GM12878 (cell line): Measurements from ENCODE around the gene NOP9. TPM values are rescaled to one million over a fixed set of nuclear protein-coding genes. Genes with fewer than 3 reads are reported as not detected.

Experiments
- ATAC-seq: fragments of 200-7000 bp; cut with Tn5 transposase; 3 replicates; pipeline ENCODE4 v1.9.1; 2020; ENCODE audit warnings: mild to moderate bottlenecking, moderate library complexity
- BruUV-seq: library from RNA; stranded (reverse); fragments of 400-500 nt; replicated peaks from 2 replicates; lab custom pipeline; 2021; lab: Mats Ljungman, UMichigan
- CTCF ChIA-PET: fragments of 300-600 bp; sonication (Branson Sonifier 250); formaldehyde crosslinking; extraction: SDS; loops from one replicate; lab custom pipeline; 2021; ENCODE audit warnings: inconsistent platforms; lab: Yijun Ruan, JAX
- POLR2A ChIA-PET: fragments of 350-600 bp; formaldehyde crosslinking; extraction: SDS; loops from one replicate; lab custom pipeline; 2021; ENCODE audit warnings: inconsistent platforms; lab: Charles Lee
- RAD21 ChIA-PET: fragments of 300-600 bp; sonication (Branson Sonifier 250); formaldehyde crosslinking; loops from one replicate; lab custom pipeline; 2023; ENCODE audit warnings: antibody characterized with exemption; ENCODE audit not compliant: unreplicated experiment; lab: Charles Lee
- SMC1A ChIA-PET: fragments of 300-600 bp; sonication (Branson Sonifier 250); formaldehyde crosslinking; loops from one replicate; lab custom pipeline; 2023; ENCODE audit not compliant: unreplicated experiment, uncharacterized antibody; lab: Charles Lee
- DNase-seq: peaks from one replicate; pipeline ENCODE4 v3.0.0-alpha.2; 2011; ENCODE audit warnings: low read depth, low spot score
- FAIRE-seq: peaks from 3 replicates; lab custom pipeline; 2011; peaks lifted over from hg19 to GRCh38; lab: Jason Lieb, UNC
- H2AFZ ChIP-seq: 2 replicates; pipeline ENCODE4 v1.6.0; 2011; ENCODE audit warnings: low read depth, low read length, control low read depth; ENCODE audit not compliant: control insufficient read depth
- H3K27ac ChIP-seq: 2 replicates; pipeline ENCODE4 v1.5.1; 2011; ENCODE audit warnings: control low read depth; ENCODE audit not compliant: control insufficient read depth, insufficient read depth
- H3K27me3 ChIP-seq, 2 experiments: replicated peaks in 1 of 2; 2 replicates each; pipeline versions ENCODE4 v1.6.0 to v1.6.1; 2011; ENCODE audit warnings: low read length in 1 of 2; ENCODE audit not compliant: control insufficient read depth in 2 of 2, insufficient read depth in 2 of 2
- H3K36me3 ChIP-seq, 2 experiments: 2 replicates each; pipeline ENCODE4 v1.5.1; 2011; ENCODE audit warnings: low read length in 1 of 2; ENCODE audit not compliant: control insufficient read depth in 2 of 2, insufficient read depth in 2 of 2
- H3K4me1 ChIP-seq: 2 replicates; pipeline ENCODE4 v1.6.1; 2011; ENCODE audit warnings: mild to moderate bottlenecking, low read length, moderate library complexity, mixed read lengths; ENCODE audit not compliant: control insufficient read depth, insufficient read depth
- H3K4me2 ChIP-seq: 2 replicates; pipeline ENCODE4 v1.6.0; 2011; ENCODE audit warnings: control low read depth; ENCODE audit not compliant: control insufficient read depth, insufficient read depth
- H3K4me3 ChIP-seq: fragments of 200-600 bp; sonication (generic); 2 replicates; pipeline ENCODE4 v1.5.1; 2016
- H3K79me2 ChIP-seq: 2 replicates; pipeline ENCODE4 v1.6.0; 2011; ENCODE audit warnings: low read length; ENCODE audit not compliant: control insufficient read depth, insufficient read depth
- H3K9ac ChIP-seq: 2 replicates; pipeline ENCODE4 v1.8.0; 2011; ENCODE audit warnings: low read length, control low read depth, mixed read lengths; ENCODE audit not compliant: control insufficient read depth, insufficient read depth
- H3K9me3 ChIP-seq: replicated peaks from 3 replicates; pipeline ENCODE4 v1.5.1; 2011; ENCODE audit warnings: mild to moderate bottlenecking, low read length; ENCODE audit not compliant: control insufficient read depth, insufficient read depth
- H4K20me1 ChIP-seq: 2 replicates; pipeline ENCODE4 v1.6.0; 2011; ENCODE audit not compliant: control insufficient read depth, insufficient read depth
- BMI1 ChIP-seq: fragments of 450-650 bp; IDR thresholded peaks from 2 replicates; pipeline ENCODE4 v1.6.1; 2016; ENCODE audit warnings: mild to moderate bottlenecking, moderate library complexity, borderline replicate concordance
- CBFB ChIP-seq: IDR thresholded peaks from 2 replicates; pipeline ENCODE4 v1.6.1; 2016; ENCODE audit warnings: antibody characterized with exemption, low read depth
- CREB1 ChIP-seq: IDR thresholded peaks from 2 replicates; pipeline ENCODE4 v1.6.1; 2012; ENCODE audit warnings: low read depth, mild to moderate bottlenecking, inconsistent platforms
- LARP7 ChIP-seq: fragments of 450-650 bp; IDR thresholded peaks from 2 replicates; pipeline ENCODE4 v1.6.1; 2017; ENCODE audit warnings: mild to moderate bottlenecking
- MAX ChIP-seq: IDR thresholded peaks from 2 replicates; pipeline ENCODE4 v1.6.1; 2012; ENCODE audit warnings: low read depth, low read length, improper control_type of control experiment
- NBN ChIP-seq: fragments of 450-650 bp; IDR thresholded peaks from 2 replicates; pipeline ENCODE4 v1.6.1; 2016
- SREBF1 ChIP-seq: IDR thresholded peaks from 2 replicates; pipeline ENCODE4 v1.6.1; 2012; ENCODE audit warnings: mild to moderate bottlenecking, low read length
- USF1 ChIP-seq: IDR thresholded peaks from 2 replicates; pipeline ENCODE4 v1.6.1; 2011; ENCODE audit warnings: borderline replicate concordance, low read depth, mild to moderate bottlenecking, moderate library complexity, mixed read lengths, low read length; ENCODE audit not compliant: insufficient read depth; ENCODE audit errors: extremely low read length
- ZNF207 ChIP-seq: fragments of 450-650 bp; IDR thresholded peaks from 2 replicates; pipeline ENCODE4 v1.6.1; 2014; ENCODE audit warnings: antibody characterized with exemption, mild to moderate bottlenecking, borderline replicate concordance
- WGBS: methylation state at CpG from one replicate; pipeline ENCODE4 v1.1.6; 2016; ENCODE audit warnings: low lambda C conversion rate; ENCODE audit not compliant: insufficient replicate concordance, insufficient coverage; ENCODE audit errors: missing lambda C conversion rate; 5-methylcytosine and 5-hydroxymethylcytosine counted together
- in situ Hi-C: fragments of 300-500 bp; cut with MboI; formaldehyde crosslinking; loops from 9 replicates; pipeline ENCODE4 v1.14.3; 2018; ENCODE audit warnings: mixed read lengths
- intact Hi-C: fragments of 100-400 bp; cut with micrococcal nuclease; formaldehyde crosslinking; loops from one replicate; pipeline ENCODE4 v1.14.2; 2022; ENCODE audit not compliant: unreplicated experiment
- polyA plus RNA-seq, 11 experiments: library from polyadenylated mRNA; depleted of rRNA in 4 of 11; unstranded in 6 of 11; stranded (reverse) in 5 of 11; fragments of >200 nt; fragmentation: Nextera tagmentation in 4 of 11; fragmentation: Illumina TruSeq in 1 of 11; extraction: Ambion mirVana in 4 of 11; extraction: Trizol in 1 of 11; gene quantifications; 1 replicate in 1 of 11; 2 replicates in 10 of 11; pipeline versions ENCODE4 v1.2.1 to v1.2.3, GENCODE V29; 2011 to 2016; ENCODE audit warnings: inconsistent platforms in 2 of 11, missing spikeins in 2 of 11, low read depth in 1 of 11
- total RNA-seq, 4 experiments: library from RNA; depleted of rRNA in 3 of 4; stranded (reverse); fragments of >200 nt in 3 of 4; fragmentation: Illumina TruSeq in 1 of 4; extraction: Trizol in 1 of 4; gene quantifications; 2 replicates each; pipeline versions ENCODE4 v1.2.1 to v1.2.3, GENCODE V29; 2013 to 2021

Gene NOP9
- total and polyA plus RNA-seq, 10 of the 15 experiments (the other 5 are each of a cell fraction or from before 2014, with no cell fraction given): 2.4 to 43.9 (median 20.3) TPM

- Histone ChIP-seq H4K20me1 (no peaks in the 10 kb centered on the region), H3K9me3 (no peaks in the 10 kb centered on the region), H3K27ac (no peak overlapping the region), H3K9ac (no peak overlapping the region), H3K4me3 (no peak overlapping the region), H3K4me2 (no peak overlapping the region), H3K79me2 (no peaks in the 10 kb centered on the region), H3K27me3 (no peaks in the 10 kb centered on the region), H3K36me3 (peaks cover 0 to 3% of the 10 kb centered on the region in 2 experiments; a peak in 2 of 4 replicates)
- in situ Hi-C loops: no loop called here
- BruUV-seq: no TSS peak
- 88% methylated on average over 9 of the region's 9 CpGs for WGBS
- no peak for FAIRE-seq
- ATAC-seq: no peak
- ChIA-PET RAD21 (no interaction called here), POLR2A (no interaction called here)
- intact Hi-C loops: no loop called here
- TF ChIP-seq LARP7 (no peak), BMI1 (no peak), CBFB (no peak), ZNF207 (no peak), MAX (no peak), SREBF1 (no peak), CREB1 (no peak), NBN (no peak), USF1 (no peak)
- TF ChIP-seq, all 136 proteins: peak for 0
- Histone ChIP-seq H2AFZ (no peak overlapping the region), H3K4me1 (no peaks in the 10 kb centered on the region)
- no peak for DNase-seq
- SMC1A ChIA-PET: interaction anchor here (0.8 kb wide), 1 partner anchor 12 kb away, joined by 3 read pairs; no protein-coding TSS in a partner anchor
- CTCF ChIA-PET: no interaction called here
These were observed 41.5 kb upstream of the NOP9 start for GRCh38 chr14:24258119-24258518.
